Smooth muscle cell (in vitro differentiated cells): ENCODE results near the gene SETD5. TPM values are rescaled to one million over a fixed set of nuclear protein-coding genes. Genes with fewer than 3 reads are reported as not detected.

Experiments used
- DNase-seq: peaks from one replicate; lab custom pipeline; 2025; ENCODE audit not compliant: unreplicated experiment; lab: John Stamatoyannopoulos, UW
- H2AFZ ChIP-seq: fragments of 200-600 bp; sonication (generic); 2 replicates; pipeline ENCODE4 v1.6.0; 2016; ENCODE audit warnings: antibody characterized with exemption, low read depth, mild to moderate bottlenecking
- H3F3A ChIP-seq: fragments of 200-600 bp; sonication (generic); 2 replicates; pipeline ENCODE4 v1.6.0; 2017; ENCODE audit warnings: antibody characterized with exemption, low read depth
- H3K27ac ChIP-seq: fragments of 200-600 bp; sonication (generic); 2 replicates; pipeline ENCODE4 v1.5.1; 2016; ENCODE audit warnings: low read depth, mild to moderate bottlenecking
- H3K27me3 ChIP-seq: fragments of 200-600 bp; sonication (generic); 2 replicates; pipeline ENCODE4 v1.6.1; 2016; ENCODE audit warnings: low read depth, mild to moderate bottlenecking
- H3K36me3 ChIP-seq: fragments of 200-600 bp; sonication (generic); 2 replicates; pipeline ENCODE4 v1.5.1; 2016; ENCODE audit warnings: low read depth
- H3K4me1 ChIP-seq: fragments of 200-600 bp; sonication (generic); 2 replicates; pipeline ENCODE4 v1.5.1; 2016; ENCODE audit warnings: low read depth
- H3K4me2 ChIP-seq: fragments of 200-600 bp; sonication (generic); 2 replicates; pipeline ENCODE4 v1.6.0; 2016; ENCODE audit warnings: mild to moderate bottlenecking
- H3K4me3 ChIP-seq: fragments of 200-600 bp; sonication (generic); 2 replicates; pipeline ENCODE4 v1.5.1; 2016; ENCODE audit warnings: mild to moderate bottlenecking
- H3K79me2 ChIP-seq: fragments of 200-600 bp; sonication (generic); 2 replicates; pipeline ENCODE4 v1.6.0; 2016; ENCODE audit warnings: low read depth, mild to moderate bottlenecking
- H3K9ac ChIP-seq: fragments of 200-600 bp; sonication (generic); 2 replicates; pipeline ENCODE4 v1.6.0; 2016; ENCODE audit warnings: low read depth
- H3K9me3 ChIP-seq: fragments of 200-600 bp; sonication (generic); replicated peaks from 2 replicates; pipeline ENCODE4 v1.5.1; 2016; ENCODE audit warnings: low read depth
- H4K20me1 ChIP-seq: fragments of 200-600 bp; sonication (generic); 2 replicates; pipeline ENCODE4 v1.6.0; 2016; ENCODE audit warnings: low read depth
- CTCF ChIP-seq: fragments of 200-600 bp; sonication (generic); IDR thresholded peaks from 2 replicates; pipeline ENCODE4 v1.5.1; 2017; ENCODE audit warnings: borderline replicate concordance, mild to moderate bottlenecking, antibody characterized with exemption; ENCODE audit not compliant: insufficient read depth, poor library complexity, severe bottlenecking
- WGBS: methylation state at CpG from one replicate; pipeline ENCODE4 v1.1.7; 2016; ENCODE audit warnings: low lambda C conversion rate; 5-methylcytosine and 5-hydroxymethylcytosine counted together
- polyA plus RNA-seq: library from polyadenylated mRNA; unstranded; fragments of >200 nt; fragmentation: Nextera tagmentation; extraction: Ambion mirVana; gene quantifications from 2 replicates; pipeline ENCODE4 v1.2.1, GENCODE V29; 2016
- total RNA-seq: library from RNA; depleted of rRNA; stranded (reverse); fragments of >200 nt; gene quantifications from 2 replicates; pipeline ENCODE4 v1.2.3, GENCODE V29; 2014

The SETD5 gene
- total and polyA plus RNA-seq, 2 experiments from 2014 or later, result 122 to 134 TPM

DNA sequence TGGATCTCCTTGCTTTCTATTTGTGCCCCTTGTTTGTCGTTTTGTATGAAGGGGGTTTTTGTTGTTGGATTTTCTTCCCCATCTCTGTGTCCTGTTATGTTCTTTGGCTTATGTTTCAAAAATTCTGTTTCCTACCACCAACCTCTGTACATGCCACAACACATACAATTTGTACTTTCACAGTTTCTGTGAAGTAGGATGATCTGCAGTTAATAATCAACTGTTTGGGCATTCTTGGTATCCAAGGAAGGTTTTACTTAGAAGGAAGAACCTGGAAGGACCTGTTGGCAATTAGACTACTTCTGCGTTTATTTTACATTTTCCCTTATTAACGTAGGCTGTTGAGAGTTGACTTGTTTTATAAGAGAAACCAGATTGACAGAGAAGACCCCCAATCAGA is 8.3 kb downstream of the SETD5 start:
- Histone ChIP-seq H3K4me3 (no peak overlapping the region), H3K36me3 (no peaks in the 10 kb centered on the region), H3K27ac (peak overlapping the region; percentile 100), H3K27me3 (no peaks in the 10 kb centered on the region), H3K9me3 (no peaks in the 10 kb centered on the region), H3K9ac (no peak overlapping the region), H3K4me1 (peaks cover 49% of the 10 kb centered on the region), H3K79me2 (peaks cover 100% of the 10 kb centered on the region), H3K4me2 (peak overlapping the region; percentile 92), H2AFZ (no peak overlapping the region), H3F3A (peaks cover 17% of the 10 kb centered on the region), H4K20me1 (peaks cover 100% of the 10 kb centered on the region)
- DNase-seq, result no peak
- 88% methylated on average over 3 of the region's 3 CpGs for whole genome bisulfite sequencing
- TF ChIP-seq CTCF, result no peak

- H3K27me3 ChIP-seq, result no peaks in the 10 kb centered on the region
- TF ChIP-seq CTCF, result no peak
- H3F3A ChIP-seq, result peaks cover 17% of the 10 kb centered on the region
- no peaks in the 10 kb centered on the region for H3K36me3 ChIP-seq
- no peak overlapping the region for H3K4me2 ChIP-seq
- H3K9ac ChIP-seq, result no peak overlapping the region
- 94% methylated on average over 7 of the region's 7 CpGs for WGBS
- H3K79me2 ChIP-seq, result peaks cover 100% of the 10 kb centered on the region
- no peak overlapping the region for H3K27ac ChIP-seq
- H2AFZ ChIP-seq, result no peak overlapping the region
- no peak for DNase-seq
- no peak overlapping the region for H3K4me3 ChIP-seq
- peaks cover 39% of the 10 kb centered on the region for H3K4me1 ChIP-seq
- H3K9me3 ChIP-seq, result no peaks in the 10 kb centered on the region
- H4K20me1 ChIP-seq, result peaks cover 100% of the 10 kb centered on the region
Observed at GRCh38 chr3:9406856-9407626, 9.6 kb downstream of the SETD5 start.

- peaks cover 100% of the 10 kb centered on the region for H4K20me1 ChIP-seq
- peaks cover 11% of the 10 kb centered on the region for H3F3A ChIP-seq
- H3K27me3 ChIP-seq, result no peaks in the 10 kb centered on the region
- H3K27ac ChIP-seq, result no peak overlapping the region
- no peak for TF ChIP-seq CTCF
- H3K9ac ChIP-seq, result no peak overlapping the region
- peaks cover 100% of the 10 kb centered on the region for H3K79me2 ChIP-seq
- DNase-seq, result no peak
- WGBS, result 93% methylated on average over 6 of the region's 6 CpGs
- H2AFZ ChIP-seq, result no peak overlapping the region
- H3K4me1 ChIP-seq, result peaks cover 29% of the 10 kb centered on the region
- H3K9me3 ChIP-seq, result no peaks in the 10 kb centered on the region
- H3K4me3 ChIP-seq, result no peak overlapping the region
- no peak overlapping the region for H3K4me2 ChIP-seq
- no peaks in the 10 kb centered on the region for H3K36me3 ChIP-seq
Observed at GRCh38 chr3:9408061-9408460, 10.6 kb downstream of the SETD5 start.

DNA sequence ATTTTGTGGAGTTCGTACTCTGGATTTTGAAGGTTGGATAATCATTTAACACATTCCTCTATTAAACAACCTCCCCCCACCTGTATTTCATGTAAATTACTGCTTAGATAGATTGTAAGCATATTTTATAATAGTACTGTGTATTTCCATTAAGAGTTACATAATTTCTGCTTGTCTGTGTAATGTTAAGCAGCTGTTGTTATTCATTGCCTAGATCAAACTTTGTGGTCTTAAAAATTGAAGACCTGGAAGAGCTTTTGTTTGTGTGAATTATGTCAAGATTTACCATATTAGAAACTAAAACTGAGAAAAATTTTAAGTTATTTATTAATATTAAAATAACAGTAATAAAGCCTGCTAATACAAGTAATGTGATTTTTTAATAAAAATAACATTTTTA is 11.1 kb downstream of the SETD5 start:
- H3K36me3 ChIP-seq, result no peaks in the 10 kb centered on the region
- no peaks in the 10 kb centered on the region for H3K27me3 ChIP-seq
- no peaks in the 10 kb centered on the region for H3K9me3 ChIP-seq
- peak overlapping the region; percentile 27 for H3K27ac ChIP-seq
- no peak overlapping the region for H3K9ac ChIP-seq
- peaks cover 100% of the 10 kb centered on the region for H4K20me1 ChIP-seq
- peaks cover 100% of the 10 kb centered on the region for H3K79me2 ChIP-seq
- no peak overlapping the region for H3K4me3 ChIP-seq
- H3K4me2 ChIP-seq, result no peak overlapping the region
- no peak for TF ChIP-seq CTCF
- H3F3A ChIP-seq, result peaks cover 10% of the 10 kb centered on the region
- no peak overlapping the region for H2AFZ ChIP-seq
- DNase-seq, result no peak
- peaks cover 24% of the 10 kb centered on the region for H3K4me1 ChIP-seq
- 91% methylated on average over 1 of the region's 1 CpG for WGBS
